ENCODE measurements around the gene MTUS2.

DNA sequence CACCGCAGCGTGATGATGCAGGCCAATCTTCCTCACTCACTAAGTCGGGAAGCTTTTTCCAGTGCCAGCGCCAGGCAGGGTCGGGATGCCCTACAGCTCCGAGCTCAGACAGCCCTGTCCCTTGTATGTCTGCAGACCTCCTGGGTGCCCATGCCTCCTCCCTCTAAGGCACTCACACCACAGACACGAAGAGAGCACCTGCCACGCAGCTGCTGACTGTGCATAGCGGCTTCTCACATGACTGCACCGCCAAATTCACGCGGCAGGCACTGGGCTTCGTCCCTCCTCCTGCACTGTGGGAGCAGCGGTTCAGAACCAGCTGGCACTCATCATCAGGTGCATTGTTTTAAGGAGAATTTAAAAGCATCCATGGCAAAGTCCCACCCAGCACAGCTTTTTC, 687.2 kb downstream of the MTUS2 start:
- TF ChIP-seq TAF1 (IDR thresholded peaks at IDR 0.05; ENCODE audit: low read depth) (no peak), EZH2 (IDR thresholded peaks at IDR 0.05; ENCODE audit: borderline replicate concordance, insufficient read depth, low read length, poor library complexity, severe bottlenecking) (no peak), EP300 (conservative IDR thresholded peaks at IDR 0.05; ENCODE audit: poor library complexity, severe bottlenecking) (no peak), POLR2AphosphoS5 (IDR thresholded peaks at IDR 0.05) (no peak), RAD21 (conservative IDR thresholded peaks at IDR 0.05) (no peak), SMC3 (conservative IDR thresholded peaks at IDR 0.05; ENCODE audit: poor library complexity) (no peak)
- TF ChIP-seq, protein P1, sequence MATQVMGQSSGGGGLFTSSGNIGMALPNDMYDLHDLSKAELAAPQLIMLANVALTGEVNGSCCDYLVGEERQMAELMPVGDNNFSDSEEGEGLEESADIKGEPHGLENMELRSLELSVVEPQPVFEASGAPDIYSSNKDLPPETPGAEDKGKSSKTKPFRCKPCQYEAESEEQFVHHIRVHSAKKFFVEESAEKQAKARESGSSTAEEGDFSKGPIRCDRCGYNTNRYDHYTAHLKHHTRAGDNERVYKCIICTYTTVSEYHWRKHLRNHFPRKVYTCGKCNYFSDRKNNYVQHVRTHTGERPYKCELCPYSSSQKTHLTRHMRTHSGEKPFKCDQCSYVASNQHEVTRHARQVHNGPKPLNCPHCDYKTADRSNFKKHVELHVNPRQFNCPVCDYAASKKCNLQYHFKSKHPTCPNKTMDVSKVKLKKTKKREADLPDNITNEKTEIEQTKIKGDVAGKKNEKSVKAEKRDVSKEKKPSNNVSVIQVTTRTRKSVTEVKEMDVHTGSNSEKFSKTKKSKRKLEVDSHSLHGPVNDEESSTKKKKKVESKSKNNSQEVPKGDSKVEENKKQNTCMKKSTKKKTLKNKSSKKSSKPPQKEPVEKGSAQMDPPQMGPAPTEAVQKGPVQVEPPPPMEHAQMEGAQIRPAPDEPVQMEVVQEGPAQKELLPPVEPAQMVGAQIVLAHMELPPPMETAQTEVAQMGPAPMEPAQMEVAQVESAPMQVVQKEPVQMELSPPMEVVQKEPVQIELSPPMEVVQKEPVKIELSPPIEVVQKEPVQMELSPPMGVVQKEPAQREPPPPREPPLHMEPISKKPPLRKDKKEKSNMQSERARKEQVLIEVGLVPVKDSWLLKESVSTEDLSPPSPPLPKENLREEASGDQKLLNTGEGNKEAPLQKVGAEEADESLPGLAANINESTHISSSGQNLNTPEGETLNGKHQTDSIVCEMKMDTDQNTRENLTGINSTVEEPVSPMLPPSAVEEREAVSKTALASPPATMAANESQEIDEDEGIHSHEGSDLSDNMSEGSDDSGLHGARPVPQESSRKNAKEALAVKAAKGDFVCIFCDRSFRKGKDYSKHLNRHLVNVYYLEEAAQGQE (IDR thresholded peaks at IDR 0.05; ENCODE audit: borderline replicate concordance) = no peak
- TF ChIP-seq, protein P2, sequence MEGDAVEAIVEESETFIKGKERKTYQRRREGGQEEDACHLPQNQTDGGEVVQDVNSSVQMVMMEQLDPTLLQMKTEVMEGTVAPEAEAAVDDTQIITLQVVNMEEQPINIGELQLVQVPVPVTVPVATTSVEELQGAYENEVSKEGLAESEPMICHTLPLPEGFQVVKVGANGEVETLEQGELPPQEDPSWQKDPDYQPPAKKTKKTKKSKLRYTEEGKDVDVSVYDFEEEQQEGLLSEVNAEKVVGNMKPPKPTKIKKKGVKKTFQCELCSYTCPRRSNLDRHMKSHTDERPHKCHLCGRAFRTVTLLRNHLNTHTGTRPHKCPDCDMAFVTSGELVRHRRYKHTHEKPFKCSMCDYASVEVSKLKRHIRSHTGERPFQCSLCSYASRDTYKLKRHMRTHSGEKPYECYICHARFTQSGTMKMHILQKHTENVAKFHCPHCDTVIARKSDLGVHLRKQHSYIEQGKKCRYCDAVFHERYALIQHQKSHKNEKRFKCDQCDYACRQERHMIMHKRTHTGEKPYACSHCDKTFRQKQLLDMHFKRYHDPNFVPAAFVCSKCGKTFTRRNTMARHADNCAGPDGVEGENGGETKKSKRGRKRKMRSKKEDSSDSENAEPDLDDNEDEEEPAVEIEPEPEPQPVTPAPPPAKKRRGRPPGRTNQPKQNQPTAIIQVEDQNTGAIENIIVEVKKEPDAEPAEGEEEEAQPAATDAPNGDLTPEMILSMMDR (IDR thresholded peaks at IDR 0.05; ENCODE audit: poor library complexity, severe bottlenecking) = no peak

Data from neural cell (in vitro differentiated cells).